Liver (tissue), 9 donors: Measurements from ENCODE around the gene ANXA6. TPM values are rescaled to one million over a fixed set of nuclear protein-coding genes. Genes with fewer than 3 reads are reported as not detected.

Experiments used
- DNase-seq: peaks from one replicate; pipeline ENCODE4 v3.0.0-alpha.2; 2017; ENCODE audit warnings: low spot score
- H3K27ac ChIP-seq, 2 donors: one replicate each; pipeline ENCODE4 v1.7.0; 2013; ENCODE audit warnings: inconsistent platforms in 2 of 2, low read length in 2 of 2, control low read depth in 1 of 2, low read depth in 1 of 2, mild to moderate bottlenecking in 1 of 2
- H3K27me3 ChIP-seq, 4 donors: one replicate each; pipeline versions ENCODE4 v1.6.1 to v1.7.0; 2013; ENCODE audit warnings: low read length in 3 of 4, inconsistent platforms in 1 of 4, mild to moderate bottlenecking in 1 of 4, moderate library complexity in 1 of 4; ENCODE audit not compliant: control insufficient read depth in 4 of 4, insufficient read depth in 4 of 4
- H3K36me3 ChIP-seq, 4 donors: one replicate each; pipeline versions ENCODE4 v1.6.1 to v1.7.0; 2013; ENCODE audit warnings: low read length in 3 of 4, mild to moderate bottlenecking in 3 of 4, low read depth in 1 of 4, moderate library complexity in 1 of 4; ENCODE audit not compliant: control insufficient read depth in 4 of 4, insufficient read depth in 3 of 4
- H3K4me1 ChIP-seq, 4 donors: one replicate each; pipeline versions ENCODE4 v1.6.1 to v1.7.0; 2013; ENCODE audit warnings: low read length in 3 of 4, mild to moderate bottlenecking in 3 of 4, moderate library complexity in 1 of 4; ENCODE audit not compliant: control insufficient read depth in 4 of 4, insufficient read depth in 4 of 4
- H3K4me3 ChIP-seq, 3 donors: one replicate each; pipeline versions ENCODE4 v1.6.1 to v1.7.0; 2013; ENCODE audit warnings: low read length in 3 of 3, control low read depth in 1 of 3, low read depth in 1 of 3, mild to moderate bottlenecking in 1 of 3
- H3K9ac ChIP-seq, 2 donors: one replicate each; pipeline ENCODE4 v1.7.0; 2013; ENCODE audit warnings: low read length in 2 of 2, mild to moderate bottlenecking in 2 of 2, moderate library complexity in 2 of 2, control low read depth in 1 of 2, low read depth in 1 of 2
- H3K9me3 ChIP-seq, 4 donors: one replicate each; pipeline versions ENCODE4 v1.6.1 to v1.7.0; 2013; ENCODE audit warnings: low read length in 3 of 4; ENCODE audit not compliant: control insufficient read depth in 4 of 4
- ATF3 ChIP-seq: IDR thresholded peaks from 2 replicates; pipeline ENCODE4 v1.6.1; 2016; ENCODE audit warnings: antibody characterized with exemption
- EGR1 ChIP-seq, 2 donors: IDR thresholded peaks; 2 replicates each; pipeline ENCODE4 v1.6.1; 2016 to 2018; ENCODE audit warnings: antibody characterized with exemption in 2 of 2, low read depth in 2 of 2
- FOXA1 ChIP-seq: IDR thresholded peaks from 2 replicates; pipeline ENCODE4 v1.6.1; 2016; ENCODE audit warnings: antibody characterized with exemption
- FOXA2 ChIP-seq: IDR thresholded peaks from 2 replicates; pipeline ENCODE4 v1.6.1; 2016; ENCODE audit warnings: antibody characterized with exemption
- HNF4A ChIP-seq, 2 donors: conservative IDR thresholded peaks; 2 replicates each; pipeline ENCODE4 v1.6.1; 2016; ENCODE audit warnings: antibody characterized with exemption in 2 of 2, mild to moderate bottlenecking in 2 of 2
- NR2F2 ChIP-seq: IDR thresholded peaks from 2 replicates; pipeline ENCODE4 v1.6.1; 2016; ENCODE audit warnings: antibody characterized with exemption
- RAD21 ChIP-seq, 2 donors: IDR thresholded peaks; 2 replicates each; pipeline ENCODE4 v1.6.1; 2016; ENCODE audit warnings: antibody characterized with exemption in 2 of 2, mild to moderate bottlenecking in 2 of 2
- REST ChIP-seq: IDR thresholded peaks from 2 replicates; pipeline ENCODE4 v1.6.1; 2016; ENCODE audit warnings: antibody characterized with exemption, mild to moderate bottlenecking
- TAF1 ChIP-seq: conservative IDR thresholded peaks from 2 replicates; pipeline ENCODE4 v1.6.1; 2016; ENCODE audit warnings: antibody characterized with exemption, mild to moderate bottlenecking
- WGBS: extraction: QIAGEN DNeasy Blood & Tissue Kit; methylation state at CpG from one replicate; pipeline ENCODE4 v1.1.7; 2013; 5-methylcytosine and 5-hydroxymethylcytosine counted together
- polyA plus RNA-seq, 2 donors: library from polyadenylated mRNA; stranded (reverse) in 1 of 2; unstranded in 1 of 2; fragments of 200-250 nt in 1 of 2; fragments of >200 nt in 1 of 2; fragmentation: Nextera tagmentation in 1 of 2; extraction: Ambion mirVana in 1 of 2; gene quantifications; one replicate each; pipeline versions ENCODE4 v1.2.1 to v1.2.3, GENCODE V29; 2013 to 2015
- total RNA-seq, 2 donors: library from RNA; depleted of rRNA; stranded (reverse); fragments of >200 nt; gene quantifications; one replicate each; pipeline ENCODE4 v1.2.3, GENCODE V29; 2014
- TF ChIP-seq, protein P1 (sequence below): fragments of 150-350 bp; IDR thresholded peaks from 2 replicates; pipeline ENCODE4 v1.5.1; 2017; ENCODE audit warnings: improper control_type of control experiment, low read depth, low read length; ENCODE audit not compliant: missing input control
- TF ChIP-seq, protein P2 (sequence below): IDR thresholded peaks from 2 replicates; pipeline ENCODE4 v1.6.1; 2016; ENCODE audit warnings: antibody characterized with exemption
- donor health status: healthy.
- donor health status: healthy.
- donor health status: healthy.
- donor health status: healthy.
- donor health status: healthy.

Gene ANXA6
- total and polyA plus RNA-seq, 4 donors: 52.7 to 215 (median 126) TPM

DNA sequence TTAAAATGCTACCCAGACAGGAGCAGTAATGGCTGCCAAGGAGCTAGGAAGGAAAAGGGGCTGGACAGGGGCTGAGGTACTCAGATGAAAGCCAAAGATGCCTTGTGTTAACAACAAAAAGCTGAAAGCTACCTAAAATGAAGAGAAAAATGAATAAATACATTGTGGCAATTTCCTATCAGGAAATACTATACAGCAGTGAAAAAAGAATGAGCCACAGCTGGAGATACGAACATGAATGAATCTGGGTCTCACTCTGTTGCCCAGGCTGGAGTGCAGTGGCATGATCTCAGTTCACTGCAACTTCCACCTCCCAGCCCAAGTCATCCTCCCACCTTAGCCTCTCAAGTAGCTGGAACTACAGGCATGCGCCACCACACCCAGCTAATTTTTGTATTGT lies 83.0 kb downstream of the ANXA6 start:
- 100% methylated on average over 2 of the region's 2 CpGs for WGBS
- Histone ChIP-seq H3K36me3 (peaks cover 0 to 9% (median 2%) of the 10 kb centered on the region in 4 donors), H3K9me3 (no peaks in the 10 kb centered on the region), H3K27ac (peak overlapping the region in 1 of 2 donors; percentile 4), H3K9ac (no peak overlapping the region), H3K27me3 (no peaks in the 10 kb centered on the region), H3K4me1 (peaks cover 12 to 54% (median 36%) of the 10 kb centered on the region in 4 donors), H3K4me3 (no peak overlapping the region)
- DNase-seq: no peak
- TF ChIP-seq EGR1 (IDR thresholded peaks at IDR 0.05; ENCODE audit: low read depth in 2 of 2) (no peak), HNF4A (conservative IDR thresholded peaks at IDR 0.05) (no peak), RAD21 (IDR thresholded peaks at IDR 0.05) (no peak)

GRCh38 chr5:151073280-151073679 lies 84.3 kb downstream of the ANXA6 start:
- TF ChIP-seq NR2F2 (no peak), EGR1 (IDR thresholded peaks at IDR 0.05; ENCODE audit: low read depth in 2 of 2) (no peak), RAD21 (IDR thresholded peaks at IDR 0.05) (no peak), FOXA1 (no peak), TAF1 (no peak), FOXA2 (no peak), REST (no peak), ATF3 (no peak)
- TF ChIP-seq, protein P1, sequence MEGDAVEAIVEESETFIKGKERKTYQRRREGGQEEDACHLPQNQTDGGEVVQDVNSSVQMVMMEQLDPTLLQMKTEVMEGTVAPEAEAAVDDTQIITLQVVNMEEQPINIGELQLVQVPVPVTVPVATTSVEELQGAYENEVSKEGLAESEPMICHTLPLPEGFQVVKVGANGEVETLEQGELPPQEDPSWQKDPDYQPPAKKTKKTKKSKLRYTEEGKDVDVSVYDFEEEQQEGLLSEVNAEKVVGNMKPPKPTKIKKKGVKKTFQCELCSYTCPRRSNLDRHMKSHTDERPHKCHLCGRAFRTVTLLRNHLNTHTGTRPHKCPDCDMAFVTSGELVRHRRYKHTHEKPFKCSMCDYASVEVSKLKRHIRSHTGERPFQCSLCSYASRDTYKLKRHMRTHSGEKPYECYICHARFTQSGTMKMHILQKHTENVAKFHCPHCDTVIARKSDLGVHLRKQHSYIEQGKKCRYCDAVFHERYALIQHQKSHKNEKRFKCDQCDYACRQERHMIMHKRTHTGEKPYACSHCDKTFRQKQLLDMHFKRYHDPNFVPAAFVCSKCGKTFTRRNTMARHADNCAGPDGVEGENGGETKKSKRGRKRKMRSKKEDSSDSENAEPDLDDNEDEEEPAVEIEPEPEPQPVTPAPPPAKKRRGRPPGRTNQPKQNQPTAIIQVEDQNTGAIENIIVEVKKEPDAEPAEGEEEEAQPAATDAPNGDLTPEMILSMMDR: no peak
- TF ChIP-seq, protein P2, sequence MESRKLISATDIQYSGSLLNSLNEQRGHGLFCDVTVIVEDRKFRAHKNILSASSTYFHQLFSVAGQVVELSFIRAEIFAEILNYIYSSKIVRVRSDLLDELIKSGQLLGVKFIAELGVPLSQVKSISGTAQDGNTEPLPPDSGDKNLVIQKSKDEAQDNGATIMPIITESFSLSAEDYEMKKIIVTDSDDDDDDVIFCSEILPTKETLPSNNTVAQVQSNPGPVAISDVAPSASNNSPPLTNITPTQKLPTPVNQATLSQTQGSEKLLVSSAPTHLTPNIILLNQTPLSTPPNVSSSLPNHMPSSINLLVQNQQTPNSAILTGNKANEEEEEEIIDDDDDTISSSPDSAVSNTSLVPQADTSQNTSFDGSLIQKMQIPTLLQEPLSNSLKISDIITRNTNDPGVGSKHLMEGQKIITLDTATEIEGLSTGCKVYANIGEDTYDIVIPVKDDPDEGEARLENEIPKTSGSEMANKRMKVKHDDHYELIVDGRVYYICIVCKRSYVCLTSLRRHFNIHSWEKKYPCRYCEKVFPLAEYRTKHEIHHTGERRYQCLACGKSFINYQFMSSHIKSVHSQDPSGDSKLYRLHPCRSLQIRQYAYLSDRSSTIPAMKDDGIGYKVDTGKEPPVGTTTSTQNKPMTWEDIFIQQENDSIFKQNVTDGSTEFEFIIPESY: no peak
- Histone ChIP-seq H3K9ac (no peak overlapping the region), H3K9me3 (no peaks in the 10 kb centered on the region), H3K4me1 (peaks cover 16 to 52% (median 38%) of the 10 kb centered on the region in 4 donors), H3K27ac (no peak overlapping the region), H3K4me3 (no peak overlapping the region), H3K36me3 (peaks cover 0 to 9% (median 2%) of the 10 kb centered on the region in 4 donors), H3K27me3 (no peaks in the 10 kb centered on the region)
- WGBS: 99% methylated on average over 2 of the region's 2 CpGs
- no peak for DNase-seq
